Peyer's patch (tissue), 4 donors: Measurements from ENCODE around the gene COX7A2L.

ENCODE experiments used
- POLR2A ChIP-seq, 2 donors: fragments of 450-650 bp; IDR thresholded peaks; one replicate each; pipeline ENCODE4 v1.5.1; 2017; ENCODE audit warnings: antibody characterized with exemption in 2 of 2, mild to moderate bottlenecking in 2 of 2, moderate library complexity in 2 of 2
- TF ChIP-seq, protein P1 (sequence below), 6 experiments: fragments of 450-650 bp in 4 of 6; fragments of 200-600 bp in 2 of 6; sonication (generic) in 1 of 6; IDR thresholded peaks; one replicate each; pipeline ENCODE4 v1.5.1; 2017 to 2019; ENCODE audit warnings: antibody characterized with exemption in 6 of 6, mild to moderate bottlenecking in 3 of 6, moderate library complexity in 1 of 6

DNA sequence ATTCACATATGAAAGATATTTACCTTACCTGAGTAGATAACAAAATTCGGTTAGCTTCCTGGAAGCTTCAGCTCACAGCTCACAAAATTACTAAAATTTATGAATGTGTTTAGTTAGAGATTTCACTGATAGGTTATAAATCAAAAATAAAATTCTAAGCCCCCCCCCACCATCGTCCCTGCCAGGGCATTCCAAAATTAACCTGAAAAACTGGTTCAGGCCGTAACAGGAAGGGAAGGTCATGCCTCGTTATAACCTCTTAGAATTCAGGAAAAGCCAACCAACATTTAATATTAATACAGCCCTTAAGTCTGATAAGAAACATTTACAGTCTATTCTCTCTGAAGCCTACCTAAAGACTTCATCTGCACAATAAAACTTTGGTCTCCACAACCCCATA is 48.9 kb downstream of the COX7A2L start:
- TF ChIP-seq, protein P1, sequence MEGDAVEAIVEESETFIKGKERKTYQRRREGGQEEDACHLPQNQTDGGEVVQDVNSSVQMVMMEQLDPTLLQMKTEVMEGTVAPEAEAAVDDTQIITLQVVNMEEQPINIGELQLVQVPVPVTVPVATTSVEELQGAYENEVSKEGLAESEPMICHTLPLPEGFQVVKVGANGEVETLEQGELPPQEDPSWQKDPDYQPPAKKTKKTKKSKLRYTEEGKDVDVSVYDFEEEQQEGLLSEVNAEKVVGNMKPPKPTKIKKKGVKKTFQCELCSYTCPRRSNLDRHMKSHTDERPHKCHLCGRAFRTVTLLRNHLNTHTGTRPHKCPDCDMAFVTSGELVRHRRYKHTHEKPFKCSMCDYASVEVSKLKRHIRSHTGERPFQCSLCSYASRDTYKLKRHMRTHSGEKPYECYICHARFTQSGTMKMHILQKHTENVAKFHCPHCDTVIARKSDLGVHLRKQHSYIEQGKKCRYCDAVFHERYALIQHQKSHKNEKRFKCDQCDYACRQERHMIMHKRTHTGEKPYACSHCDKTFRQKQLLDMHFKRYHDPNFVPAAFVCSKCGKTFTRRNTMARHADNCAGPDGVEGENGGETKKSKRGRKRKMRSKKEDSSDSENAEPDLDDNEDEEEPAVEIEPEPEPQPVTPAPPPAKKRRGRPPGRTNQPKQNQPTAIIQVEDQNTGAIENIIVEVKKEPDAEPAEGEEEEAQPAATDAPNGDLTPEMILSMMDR (IDR thresholded peaks at IDR 0.05): no peak
- no peak for TF ChIP-seq POLR2A (IDR thresholded peaks at IDR 0.05)
